K562 (cell line): ENCODE results near the gene LIX1. TPM values are rescaled to one million over a fixed set of nuclear protein-coding genes. Genes with fewer than 3 reads are reported as not detected.

Experiments used
- ATAC-seq: fragments of 200-7000 bp; cut with Tn5 transposase; 3 replicates; pipeline ENCODE4 v1.9.1; 2020; ENCODE audit warnings: moderate library complexity
- BruUV-seq: library from RNA; stranded (reverse); fragments of 400-500 nt; replicated peaks from 2 replicates; lab custom pipeline; 2021; lab: Mats Ljungman, UMichigan
- CTCF ChIA-PET: fragments of 300-600 bp; formaldehyde crosslinking; extraction: SDS; loops from one replicate; lab custom pipeline; 2021; ENCODE audit warnings: low intra/inter-chr PET ratio; lab: Yijun Ruan, JAX
- POLR2A ChIA-PET: fragments of 300-600, 350-650 bp; sonication (Branson Sonifier 250); formaldehyde crosslinking; extraction: SDS; loops from one replicate; lab custom pipeline; 2021; ENCODE audit warnings: antibody characterized with exemption, inconsistent platforms; lab: Yijun Ruan, JAX
- DNase-seq, 4 experiments: peaks; one replicate each; pipeline versions ENCODE4 v3.0.0 to v3.0.0-alpha.2; 2011 to 2018; ENCODE audit warnings: low spot score in 3 of 4, mixed read lengths in 3 of 4; ENCODE audit errors: extremely low read depth in 1 of 4
- FAIRE-seq: peaks from 2 replicates; lab custom pipeline; 2011; peaks lifted over from hg19 to GRCh38; lab: Jason Lieb, UNC
- H2AFZ ChIP-seq: 2 replicates; pipeline ENCODE4 v1.6.0; 2011; ENCODE audit warnings: low read depth, low read length, control low read depth, inconsistent platforms
- H3K27ac ChIP-seq: fragments of 200-600 bp; 3 replicates; pipeline ENCODE4 v1.8.0; 2011; ENCODE audit warnings: low read depth, mild to moderate bottlenecking, control low read depth, inconsistent platforms, low read length, moderate library complexity, mixed read lengths; ENCODE audit errors: extremely low read depth
- H3K27me3 ChIP-seq, 2 experiments: fragments of 300-600 bp in 1 of 2; 2 replicates in 1 of 2; 3 replicates in 1 of 2; pipeline versions ENCODE4 v1.6.0 to v1.8.0; 2011; ENCODE audit warnings: inconsistent platforms in 2 of 2, low read length in 2 of 2, mild to moderate bottlenecking in 1 of 2, mixed read lengths in 1 of 2, moderate library complexity in 1 of 2; ENCODE audit not compliant: control insufficient read depth in 2 of 2, insufficient read depth in 2 of 2
- H3K36me3 ChIP-seq: fragments of 300-600 bp; 3 replicates; pipeline ENCODE4 v1.8.0; 2011; ENCODE audit warnings: mild to moderate bottlenecking, low read length, inconsistent platforms; ENCODE audit not compliant: control insufficient read depth, insufficient read depth
- H3K4me1 ChIP-seq, 2 experiments: fragments of 200-600 bp in 1 of 2; replicated peaks in 1 of 2; 2 replicates in 1 of 2; 3 replicates in 1 of 2; pipeline versions ENCODE4 v1.5.1 to v1.8.0; 2011; ENCODE audit warnings: inconsistent platforms in 2 of 2, low read length in 2 of 2, mild to moderate bottlenecking in 1 of 2, mixed read lengths in 1 of 2, moderate library complexity in 1 of 2; ENCODE audit not compliant: control insufficient read depth in 2 of 2, insufficient read depth in 2 of 2
- H3K4me2 ChIP-seq: 2 replicates; pipeline ENCODE4 v1.6.1; 2011; ENCODE audit warnings: low read length, control low read depth, inconsistent platforms, mixed read lengths; ENCODE audit not compliant: insufficient read depth
- H3K4me3 ChIP-seq: fragments of 200-600 bp; sonication (generic), shearing (Covaris generic); 2 replicates; pipeline ENCODE4 v1.5.1; 2016; ENCODE audit warnings: control low read depth, inconsistent platforms
- H3K79me2 ChIP-seq: fragments of 200-600 bp; 3 replicates; pipeline ENCODE4 v1.8.0; 2011; ENCODE audit warnings: low read length, inconsistent platforms; ENCODE audit not compliant: control insufficient read depth, insufficient read depth
- H3K9ac ChIP-seq, 2 experiments: 2 replicates each; pipeline versions ENCODE4 v1.6.0 to v1.6.1; 2011; ENCODE audit warnings: low read depth in 2 of 2, low read length in 2 of 2, control low read depth in 1 of 2, inconsistent platforms in 1 of 2, mild to moderate bottlenecking in 1 of 2, mixed read lengths in 1 of 2; ENCODE audit not compliant: insufficient read depth in 1 of 2
- H3K9me1 ChIP-seq: one replicate; pipeline ENCODE4 v1.6.0; 2011; ENCODE audit warnings: inconsistent platforms, mild to moderate bottlenecking, low read length, moderate library complexity; ENCODE audit not compliant: control insufficient read depth, insufficient read depth
- H3K9me3 ChIP-seq: replicated peaks from 2 replicates; pipeline ENCODE4 v1.5.1; 2011; ENCODE audit warnings: low read depth, low read length, inconsistent platforms; ENCODE audit not compliant: control insufficient read depth, insufficient read depth
- H4K20me1 ChIP-seq: replicated peaks from 2 replicates; pipeline ENCODE4 v1.6.1; 2011; ENCODE audit warnings: low read length, inconsistent platforms, mixed read lengths; ENCODE audit not compliant: control insufficient read depth, insufficient read depth
- CTBP1 ChIP-seq: fragments of 450-650 bp; IDR thresholded peaks from 2 replicates; pipeline ENCODE4 v1.6.1; 2016; ENCODE audit warnings: borderline replicate concordance
- FIP1L1 ChIP-seq: fragments of 200-400 bp; formaldehyde crosslinking; IDR thresholded peaks from 2 replicates; pipeline ENCODE4 v1.6.1; 2018; ENCODE audit warnings: mild to moderate bottlenecking, low read depth, low read length; ENCODE audit not compliant: poor library complexity, severe bottlenecking
- FOSL1 ChIP-seq: fragments of 200-800 bp; sonication (Bioruptor generic); conservative IDR thresholded peaks from 2 replicates; pipeline ENCODE4 v1.6.1; 2016; ENCODE audit warnings: missing genetic modification characterization, missing compliant biosample characterization
- HLTF ChIP-seq: fragments of 450-650 bp; IDR thresholded peaks from 2 replicates; pipeline ENCODE4 v1.6.1; 2016
- LARP7 ChIP-seq: fragments of 450-650 bp; IDR thresholded peaks from 2 replicates; pipeline ENCODE4 v1.6.1; 2016
- PYGO2 ChIP-seq: fragments of 450-650 bp; IDR thresholded peaks from 2 replicates; pipeline ENCODE4 v1.6.1; 2016; ENCODE audit warnings: mild to moderate bottlenecking, missing genetic modification characterization, moderate library complexity, missing compliant biosample characterization
- SREBF1 ChIP-seq: fragments of 150-350 bp; IDR thresholded peaks from 2 replicates; pipeline ENCODE4 v1.6.1; 2014; ENCODE audit warnings: antibody characterized with exemption, low read depth, low read length, borderline replicate concordance
- in situ Hi-C: fragments of 300-500 bp; cut with MboI; formaldehyde crosslinking; loops from 4 replicates; pipeline ENCODE4 v1.15.0; 2018; ENCODE audit warnings: inconsistent platforms, mixed read lengths
- intact Hi-C: fragments of 100-400 bp; cut with micrococcal nuclease; formaldehyde crosslinking; loops from 2 replicates; pipeline ENCODE4 v1.14.2; 2022
- polyA plus RNA-seq, 8 experiments: library from polyadenylated mRNA; depleted of rRNA in 4 of 8; stranded (reverse) in 5 of 8; unstranded in 3 of 8; fragments of >200 nt; fragmentation: Nextera tagmentation in 2 of 8; fragmentation: Illumina TruSeq in 1 of 8; extraction: Ambion mirVana in 2 of 8; extraction: Trizol in 1 of 8; gene quantifications; 2 replicates each; pipeline versions ENCODE4 v1.2.1 to v1.2.3, GENCODE V29; 2011 to 2014; ENCODE audit warnings: inconsistent platforms in 1 of 8, missing spikeins in 1 of 8
- total RNA-seq, 7 experiments: library from RNA; depleted of rRNA in 6 of 7; stranded (reverse); fragments of >200 nt in 6 of 7; fragmentation: Illumina TruSeq in 2 of 7; extraction: Trizol in 2 of 7; gene quantifications; 2 replicates each; pipeline versions ENCODE4 v1.2.1 to v1.2.3, GENCODE V29; 2011 to 2021; ENCODE audit warnings: low replicate concordance in 1 of 7
- TF ChIP-seq, protein P1 (sequence below): fragments of 250-450 bp; sonication (Bioruptor Pico); IDR thresholded peaks from 2 replicates; pipeline ENCODE4 v1.4.0; 2020; ENCODE audit warnings: mild to moderate bottlenecking, moderate library complexity
- TF ChIP-seq, protein P2 (sequence below): sonication (generic); formaldehyde crosslinking; IDR thresholded peaks from 2 replicates; pipeline ENCODE4 v1.8.0; 2022; ENCODE audit warnings: missing genetic modification reagents, mild to moderate bottlenecking, moderate library complexity, borderline replicate concordance
- TF ChIP-seq, protein P3 (sequence below): sonication (generic); formaldehyde crosslinking; IDR thresholded peaks from 2 replicates; pipeline ENCODE4 v1.4.0; 2020; ENCODE audit warnings: mild to moderate bottlenecking, missing genetic modification reagents
- TF ChIP-seq, protein P4 (sequence below): fragments of 250-450 bp; sonication (Bioruptor Pico); IDR thresholded peaks from 2 replicates; pipeline ENCODE4 v1.5.0; 2021; ENCODE audit warnings: mild to moderate bottlenecking, moderate library complexity

Gene LIX1
- total and polyA plus RNA-seq, 9 of the 15 experiments (the other 6 are each of a cell fraction or from before 2014, with no cell fraction given) = 0.01 to 0.18 TPM; not detected in 7

DNA sequence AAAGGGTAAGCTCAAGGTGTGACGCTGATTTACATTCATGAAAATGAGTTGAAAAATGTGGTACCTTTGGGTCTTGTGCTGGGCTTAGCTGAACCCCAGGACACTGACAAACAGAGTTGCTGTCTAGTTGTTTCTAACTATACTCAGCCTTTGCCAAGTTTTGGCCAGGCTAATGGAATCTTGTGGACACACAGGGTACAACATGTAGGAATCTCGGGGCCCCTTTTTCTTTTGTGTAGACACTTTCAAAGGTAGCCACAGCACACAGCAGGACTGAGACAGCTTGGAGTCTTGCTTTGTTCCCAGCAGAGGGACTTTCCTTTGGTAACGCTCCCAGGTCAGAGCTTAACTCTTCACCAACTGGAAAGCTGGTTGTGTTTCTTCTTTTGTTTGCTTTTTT, 7.8 kb downstream of the LIX1 start (continued):
- TF ChIP-seq, protein P1, sequence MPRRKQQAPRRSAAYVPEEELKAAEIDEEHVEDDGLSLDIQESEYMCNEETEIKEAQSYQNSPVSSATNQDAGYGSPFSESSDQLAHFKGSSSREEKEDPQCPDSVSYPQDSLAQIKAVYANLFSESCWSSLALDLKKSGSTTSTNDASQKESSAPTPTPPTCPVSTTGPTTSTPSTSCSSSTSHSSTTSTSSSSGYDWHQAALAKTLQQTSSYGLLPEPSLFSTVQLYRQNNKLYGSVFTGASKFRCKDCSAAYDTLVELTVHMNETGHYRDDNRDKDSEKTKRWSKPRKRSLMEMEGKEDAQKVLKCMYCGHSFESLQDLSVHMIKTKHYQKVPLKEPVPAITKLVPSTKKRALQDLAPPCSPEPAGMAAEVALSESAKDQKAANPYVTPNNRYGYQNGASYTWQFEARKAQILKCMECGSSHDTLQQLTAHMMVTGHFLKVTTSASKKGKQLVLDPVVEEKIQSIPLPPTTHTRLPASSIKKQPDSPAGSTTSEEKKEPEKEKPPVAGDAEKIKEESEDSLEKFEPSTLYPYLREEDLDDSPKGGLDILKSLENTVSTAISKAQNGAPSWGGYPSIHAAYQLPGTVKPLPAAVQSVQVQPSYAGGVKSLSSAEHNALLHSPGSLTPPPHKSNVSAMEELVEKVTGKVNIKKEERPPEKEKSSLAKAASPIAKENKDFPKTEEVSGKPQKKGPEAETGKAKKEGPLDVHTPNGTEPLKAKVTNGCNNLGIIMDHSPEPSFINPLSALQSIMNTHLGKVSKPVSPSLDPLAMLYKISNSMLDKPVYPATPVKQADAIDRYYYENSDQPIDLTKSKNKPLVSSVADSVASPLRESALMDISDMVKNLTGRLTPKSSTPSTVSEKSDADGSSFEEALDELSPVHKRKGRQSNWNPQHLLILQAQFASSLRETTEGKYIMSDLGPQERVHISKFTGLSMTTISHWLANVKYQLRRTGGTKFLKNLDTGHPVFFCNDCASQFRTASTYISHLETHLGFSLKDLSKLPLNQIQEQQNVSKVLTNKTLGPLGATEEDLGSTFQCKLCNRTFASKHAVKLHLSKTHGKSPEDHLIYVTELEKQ = no peak
- TF ChIP-seq SREBF1 = no peak
- TF ChIP-seq, protein P2, sequence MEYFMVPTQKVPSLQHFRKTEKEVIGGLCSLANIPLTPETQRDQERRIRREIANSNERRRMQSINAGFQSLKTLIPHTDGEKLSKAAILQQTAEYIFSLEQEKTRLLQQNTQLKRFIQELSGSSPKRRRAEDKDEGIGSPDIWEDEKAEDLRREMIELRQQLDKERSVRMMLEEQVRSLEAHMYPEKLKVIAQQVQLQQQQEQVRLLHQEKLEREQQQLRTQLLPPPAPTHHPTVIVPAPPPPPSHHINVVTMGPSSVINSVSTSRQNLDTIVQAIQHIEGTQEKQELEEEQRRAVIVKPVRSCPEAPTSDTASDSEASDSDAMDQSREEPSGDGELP (CRISPR knock-in tag) = no peak
- TF ChIP-seq HLTF = no peak

GRCh38 chr5:97133101-97133500, 9.3 kb downstream of the LIX1 start:
- Histone ChIP-seq H3K9ac (no peak overlapping the region), H3K9me3 (no peaks in the 10 kb centered on the region), H2AFZ (no peak overlapping the region), H3K27me3 (no peaks in the 10 kb centered on the region), H3K4me2 (no peak overlapping the region), H3K27ac (no peak overlapping the region), H3K4me1 (peaks cover 0 to 10% of the 10 kb centered on the region in 2 experiments; a peak in 2 of 5 replicates), H3K9me1 (no peaks in the 10 kb centered on the region), H3K79me2 (no peaks in the 10 kb centered on the region), H3K4me3 (no peak overlapping the region), H4K20me1 (no peaks in the 10 kb centered on the region), H3K36me3 (no peaks in the 10 kb centered on the region)
- no peak for ATAC-seq
- no peak for FAIRE-seq
- in situ Hi-C loops (no loop called here), intact Hi-C loops (no loop called here)
- DNase-seq = no peak
- ChIA-PET POLR2A (interaction anchor here (0.6 kb wide), 1 partner anchor 1312 kb away, joined by 3 read pairs; no protein-coding TSS in a partner anchor), CTCF (no interaction called here)
- BruUV-seq = no TSS peak
- TF ChIP-seq, protein P3, sequence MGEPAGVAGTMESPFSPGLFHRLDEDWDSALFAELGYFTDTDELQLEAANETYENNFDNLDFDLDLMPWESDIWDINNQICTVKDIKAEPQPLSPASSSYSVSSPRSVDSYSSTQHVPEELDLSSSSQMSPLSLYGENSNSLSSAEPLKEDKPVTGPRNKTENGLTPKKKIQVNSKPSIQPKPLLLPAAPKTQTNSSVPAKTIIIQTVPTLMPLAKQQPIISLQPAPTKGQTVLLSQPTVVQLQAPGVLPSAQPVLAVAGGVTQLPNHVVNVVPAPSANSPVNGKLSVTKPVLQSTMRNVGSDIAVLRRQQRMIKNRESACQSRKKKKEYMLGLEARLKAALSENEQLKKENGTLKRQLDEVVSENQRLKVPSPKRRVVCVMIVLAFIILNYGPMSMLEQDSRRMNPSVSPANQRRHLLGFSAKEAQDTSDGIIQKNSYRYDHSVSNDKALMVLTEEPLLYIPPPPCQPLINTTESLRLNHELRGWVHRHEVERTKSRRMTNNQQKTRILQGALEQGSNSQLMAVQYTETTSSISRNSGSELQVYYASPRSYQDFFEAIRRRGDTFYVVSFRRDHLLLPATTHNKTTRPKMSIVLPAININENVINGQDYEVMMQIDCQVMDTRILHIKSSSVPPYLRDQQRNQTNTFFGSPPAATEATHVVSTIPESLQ = no peak
- TF ChIP-seq, protein P4, sequence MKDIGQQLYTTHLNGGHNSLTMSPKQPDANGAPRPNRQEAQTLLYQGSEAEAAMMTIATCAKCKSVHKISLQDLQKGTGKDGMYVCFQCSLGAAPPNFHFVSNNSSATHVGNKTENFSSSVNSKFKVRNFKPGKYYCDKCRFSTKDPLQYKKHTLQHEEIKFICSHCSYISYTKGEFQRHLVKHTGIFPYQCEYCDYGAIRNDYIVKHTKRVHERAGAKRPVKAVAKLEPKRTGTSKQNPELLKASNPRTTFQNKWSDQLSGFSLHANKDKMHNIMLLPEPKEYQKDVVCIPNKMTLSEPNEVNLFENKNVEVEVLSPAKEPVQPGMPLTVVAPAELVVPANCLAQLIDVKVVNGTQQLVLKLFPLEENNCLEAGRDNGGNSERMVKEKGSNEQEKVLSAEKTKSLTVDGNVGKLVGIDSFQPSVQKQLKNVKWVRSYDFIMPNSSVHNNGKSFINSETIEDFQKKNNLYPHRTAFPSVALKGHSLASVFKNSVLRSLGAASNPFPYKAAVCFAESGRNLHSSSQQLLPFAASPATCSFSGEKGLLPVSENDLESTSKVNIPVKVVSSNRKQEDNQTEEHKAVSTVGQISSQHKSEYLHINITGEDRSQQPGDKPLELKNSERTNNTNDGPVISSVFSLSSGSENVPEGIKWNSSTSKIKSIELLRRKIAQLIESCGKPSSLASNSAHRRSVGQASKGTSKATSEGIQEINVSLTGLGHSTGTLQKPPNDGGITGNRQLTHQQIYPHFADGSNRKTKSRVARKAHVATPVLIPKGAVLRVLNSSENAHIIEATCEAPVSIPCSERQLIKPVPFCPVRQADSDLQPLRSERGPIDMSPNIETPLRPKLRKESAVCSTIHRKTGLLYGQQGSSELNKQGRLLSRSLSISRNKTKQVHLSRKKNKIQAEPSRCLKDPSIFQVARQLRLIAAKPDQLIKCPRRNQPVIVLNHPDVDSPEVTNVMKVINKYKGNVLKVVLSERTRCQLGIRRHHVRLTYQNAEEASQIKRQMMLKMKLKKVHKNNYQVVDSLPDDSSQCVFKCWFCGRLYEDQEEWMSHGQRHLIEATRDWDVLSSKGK (CRISPR knock-in tag) = no peak
- TF ChIP-seq FIP1L1 (no peak), LARP7 (no peak), PYGO2 (no peak), CTBP1 (no peak), FOSL1 (no peak)
